HepG2 (cell line): ENCODE data around the gene DHRS11.

Experiments
- CBX5 ChIP-seq: sonication (generic); formaldehyde crosslinking; IDR thresholded peaks from 2 replicates; pipeline ENCODE4 v1.4.0; 2020; ENCODE audit warnings: missing genetic modification reagents, borderline replicate concordance
- ZNF503 ChIP-seq: sonication (generic); formaldehyde crosslinking; IDR thresholded peaks from 2 replicates; pipeline ENCODE4 v1.4.0; 2020; ENCODE audit warnings: missing genetic modification reagents
- ZNF674 ChIP-seq: sonication (generic); formaldehyde crosslinking; IDR thresholded peaks from 2 replicates; pipeline ENCODE4 v1.5.0; 2020; ENCODE audit warnings: low read depth, mild to moderate bottlenecking, missing genetic modification reagents

GRCh38 chr17:36599546-36600250 lies 8.0 kb downstream of the DHRS11 start:
- no peak for TF ChIP-seq CBX5
- TF ChIP-seq ZNF503 (CRISPR knock-in tag): no peak
- no peak for TF ChIP-seq ZNF674 (CRISPR knock-in tag)
